ENCODE data around the gene RBP5. TPM values are rescaled to one million over a fixed set of nuclear protein-coding genes. Genes with fewer than 3 reads are reported as not detected.

RBP5 gene
- total RNA-seq, 4 donors from 2014 or later: 0.78 to 9.9 (median 2.2) TPM

- H3K4me1 ChIP-seq: peaks cover 0 to 35% (median 7%) of the 10 kb centered on the region in 4 donors
- 89 to 92% methylated on average over 14 of the region's 14 CpGs for WGBS, 2 donors
- peaks cover 0 to 59% (median 0%) of the 10 kb centered on the region in 3 donors for H3K36me3 ChIP-seq
- H3K27ac ChIP-seq: no peak overlapping the region
- no peak for DNase-seq (ENCODE audit: low spot score in 2 of 2)
- TF ChIP-seq CTCF (IDR thresholded peaks at IDR 0.05) (no peak), POLR2A (IDR thresholded peaks at IDR 0.05) (no peak), EP300 (IDR thresholded peaks at IDR 0.05) (no peak)
- no peak overlapping the region for H3K4me3 ChIP-seq
- no peaks in the 10 kb centered on the region for H3K27me3 ChIP-seq
- peaks cover 0 to 9% (median 0%) of the 10 kb centered on the region in 4 donors for H3K9me3 ChIP-seq
Observed at GRCh38 chr12:7103837-7104584, 24.7 kb downstream of the RBP5 start.

- DNase-seq (ENCODE audit: low spot score in 2 of 2): no peak
- 66 to 77% methylated on average over 3 of the region's 3 CpGs for WGBS, 2 donors
Observed at GRCh38 chr12:7102582-7102981, 26.1 kb downstream of the RBP5 start.

GRCh38 chr12:7101694-7102131, 27.0 kb downstream of the RBP5 start:
- peak overlapping the region in 3 of 4 donors; percentile 15 to 35 (median 23) for H3K27ac ChIP-seq
- WGBS, 2 donors: 61% methylated on average over 9 to 10 of the region's 10 CpGs

More at GRCh38 chr12:7102582-7102981, 26.1 kb downstream of the RBP5 start:
- H3K9me3 ChIP-seq: peaks cover 0 to 9% (median 0%) of the 10 kb centered on the region in 4 donors
- TF ChIP-seq POLR2A (IDR thresholded peaks at IDR 0.05): no peak
- H3K36me3 ChIP-seq: peaks cover 0 to 72% (median 0%) of the 10 kb centered on the region in 3 donors
- H3K4me1 ChIP-seq: peaks cover 0 to 31% (median 5%) of the 10 kb centered on the region in 4 donors
- no peaks in the 10 kb centered on the region for H3K27me3 ChIP-seq
- no peak overlapping the region for H3K27ac ChIP-seq
- no peak overlapping the region for H3K4me3 ChIP-seq

GRCh38 chr12:7101047-7101693, 27.5 kb downstream of the RBP5 start:
- Histone ChIP-seq H3K4me1 (peaks cover 0 to 17% (median 3%) of the 10 kb centered on the region in 4 donors), H3K27me3 (no peaks in the 10 kb centered on the region), H3K4me3 (no peak overlapping the region), H3K27ac (peak overlapping the region in 3 of 4 donors; percentile 15 to 50 (median 35)), H3K36me3 (peaks cover 0 to 80% (median 0%) of the 10 kb centered on the region in 3 donors), H3K9me3 (peaks cover 0 to 7% (median 0%) of the 10 kb centered on the region in 4 donors)
- TF ChIP-seq CTCF (IDR thresholded peaks at IDR 0.05) (no peak), EP300 (IDR thresholded peaks at IDR 0.05) (no peak), POLR2A (IDR thresholded peaks at IDR 0.05) (no peak)
- 85 to 90% methylated on average over 4 of the region's 4 CpGs for whole genome bisulfite sequencing, 2 donors
- DNase-seq (ENCODE audit: low spot score in 2 of 2): no peak

More at GRCh38 chr12:7101694-7102131, 27.0 kb downstream of the RBP5 start:
- Histone ChIP-seq H3K36me3 (peaks cover 0 to 80% (median 0%) of the 10 kb centered on the region in 3 donors), H3K4me3 (no peak overlapping the region), H3K4me1 (peaks cover 0 to 22% (median 3%) of the 10 kb centered on the region in 4 donors), H3K9me3 (peaks cover 0 to 9% (median 0%) of the 10 kb centered on the region in 4 donors), H3K27me3 (no peaks in the 10 kb centered on the region)
- TF ChIP-seq CTCF (IDR thresholded peaks at IDR 0.05) (no peak), POLR2A (IDR thresholded peaks at IDR 0.05) (no peak), EP300 (IDR thresholded peaks at IDR 0.05) (no peak)
- no peak for DNase-seq (ENCODE audit: low spot score in 2 of 2)

GRCh38 chr12:7100239-7100638, 28.4 kb downstream of the RBP5 start:
- peaks cover 0 to 17% (median 3%) of the 10 kb centered on the region in 4 donors for H3K4me1 ChIP-seq
- no peaks in the 10 kb centered on the region for H3K9me3 ChIP-seq
- no peak overlapping the region for H3K27ac ChIP-seq
- no peaks in the 10 kb centered on the region for H3K27me3 ChIP-seq
- WGBS, 2 donors: 80 to 84% methylated on average over 4 of the region's 4 CpGs
- H3K36me3 ChIP-seq: peaks cover 0 to 71% (median 0%) of the 10 kb centered on the region in 3 donors
- no peak for DNase-seq (ENCODE audit: low spot score in 2 of 2)
- no peak for TF ChIP-seq CTCF (IDR thresholded peaks at IDR 0.05)
- no peak for TF ChIP-seq POLR2A (IDR thresholded peaks at IDR 0.05)
- no peak for TF ChIP-seq EP300 (IDR thresholded peaks at IDR 0.05)
- H3K4me3 ChIP-seq: no peak overlapping the region
